HepG2 (cell line): Measurements from ENCODE around the gene IL2RG. TPM values are rescaled to one million over a fixed set of nuclear protein-coding genes. Genes with fewer than 3 reads are reported as not detected.

Experiments
- ATAC-seq: fragments of 200-7000 bp; cut with Tn5 transposase; 3 replicates; pipeline ENCODE4 v1.9.1; 2020; ENCODE audit warnings: mild to moderate bottlenecking, moderate library complexity
- BruUV-seq: library from RNA; stranded (reverse); fragments of 400-500 nt; replicated peaks from 2 replicates; lab custom pipeline; 2021; lab: Mats Ljungman, UMichigan
- CTCF ChIA-PET: fragments of 300-600 bp; formaldehyde crosslinking; extraction: SDS; loops from one replicate; lab custom pipeline; 2021; ENCODE audit warnings: low total read pairs, inconsistent platforms, low intra/inter-chr PET ratio; lab: Yijun Ruan, JAX
- POLR2A ChIA-PET: fragments of 350-600 bp; sonication (Branson Sonifier 250); formaldehyde crosslinking; loops from one replicate; lab custom pipeline; 2020; ENCODE audit warnings: antibody characterized with exemption, inconsistent platforms; lab: Yijun Ruan, JAX
- DNase-seq: peaks from one replicate; pipeline ENCODE4 v3.0.0-alpha.2; 2015; ENCODE audit warnings: low spot score
- FAIRE-seq: peaks from 3 replicates; lab custom pipeline; 2011; peaks lifted over from hg19 to GRCh38; lab: Jason Lieb, UNC
- H2AFZ ChIP-seq: one replicate; pipeline ENCODE4 v1.6.1; 2011; ENCODE audit warnings: low read length, inconsistent platforms
- H3K27ac ChIP-seq: fragments of 300-600 bp; 3 replicates; pipeline ENCODE4 v1.8.0; 2011; ENCODE audit warnings: mixed run types, mild to moderate bottlenecking, mixed read lengths, low read length, inconsistent platforms; ENCODE audit not compliant: insufficient read depth; ENCODE audit errors: extremely low read length
- H3K27me3 ChIP-seq, 2 experiments: fragments of 200-600 bp in 1 of 2; 2 replicates in 1 of 2; 3 replicates in 1 of 2; pipeline versions ENCODE4 v1.6.0 to v1.8.0; 2011; ENCODE audit warnings: low read length in 2 of 2, mild to moderate bottlenecking in 2 of 2, moderate library complexity in 2 of 2, inconsistent platforms in 1 of 2; ENCODE audit not compliant: insufficient read depth in 2 of 2, control insufficient read depth in 1 of 2
- H3K36me3 ChIP-seq, 2 experiments: fragments of 200-600 bp in 1 of 2; replicated peaks in 1 of 2; 2 replicates in 1 of 2; 3 replicates in 1 of 2; pipeline versions ENCODE4 v1.5.1 to v1.8.0; 2011; ENCODE audit warnings: low read length in 2 of 2, inconsistent platforms in 1 of 2; ENCODE audit not compliant: insufficient read depth in 2 of 2, control insufficient read depth in 1 of 2
- H3K4me1 ChIP-seq: 2 replicates; pipeline ENCODE4 v1.5.1; 2012; ENCODE audit warnings: low read length, inconsistent platforms; ENCODE audit not compliant: insufficient read depth
- H3K4me2 ChIP-seq: 2 replicates; pipeline ENCODE4 v1.6.0; 2011; ENCODE audit warnings: low read depth, low read length, inconsistent platforms
- H3K4me3 ChIP-seq, 3 experiments: fragments of 200-600 bp in 1 of 3; sonication (generic), shearing (Covaris generic) in 1 of 3; replicated peaks in 1 of 3; 2 replicates each; pipeline ENCODE4 v1.5.1; 2011 to 2016; ENCODE audit warnings: low read length in 3 of 3, inconsistent platforms in 2 of 3, low read depth in 2 of 3, mild to moderate bottlenecking in 2 of 3, control low read depth in 1 of 3, mixed read lengths in 1 of 3; ENCODE audit not compliant: insufficient read depth in 1 of 3
- H3K79me2 ChIP-seq: one replicate; pipeline ENCODE4 v1.6.1; 2011; ENCODE audit warnings: low read length, inconsistent platforms; ENCODE audit not compliant: insufficient read depth
- H3K9ac ChIP-seq: 2 replicates; pipeline ENCODE4 v1.6.0; 2011; ENCODE audit warnings: mild to moderate bottlenecking, low read depth, low read length, inconsistent platforms; ENCODE audit not compliant: insufficient read depth
- H3K9me3 ChIP-seq: 2 replicates; pipeline ENCODE4 v1.5.1; 2012; ENCODE audit warnings: mild to moderate bottlenecking, low read length
- H4K20me1 ChIP-seq: 2 replicates; pipeline ENCODE4 v1.6.0; 2011; ENCODE audit warnings: inconsistent platforms, mild to moderate bottlenecking, low read length, moderate library complexity; ENCODE audit not compliant: insufficient read depth
- AKAP8 ChIP-seq: sonication (generic); formaldehyde crosslinking; IDR thresholded peaks from 2 replicates; pipeline ENCODE4 v1.5.1; 2020; ENCODE audit warnings: mild to moderate bottlenecking, missing genetic modification reagents
- CHD4 ChIP-seq: fragments of 200-600 bp; sonication (generic); IDR thresholded peaks from 2 replicates; pipeline ENCODE4 v1.7.0; 2017; ENCODE audit warnings: mild to moderate bottlenecking, low read length, borderline replicate concordance
- DR1 ChIP-seq: sonication (generic); formaldehyde crosslinking; IDR thresholded peaks from 2 replicates; pipeline ENCODE4 v1.8.0; 2021; ENCODE audit warnings: mild to moderate bottlenecking, missing genetic modification reagents, inconsistent platforms
- GATA4 ChIP-seq: sonication (generic); IDR thresholded peaks from 2 replicates; pipeline ENCODE4 v1.6.1; 2016; ENCODE audit warnings: antibody characterized with exemption, low read depth, borderline replicate concordance
- KDM6A ChIP-seq: IDR thresholded peaks from 2 replicates; pipeline ENCODE4 v1.6.1; 2016; ENCODE audit warnings: low read depth
- MEF2D ChIP-seq: sonication (generic); formaldehyde crosslinking; IDR thresholded peaks from 2 replicates; pipeline ENCODE4 v1.5.1; 2020; ENCODE audit warnings: mild to moderate bottlenecking, missing genetic modification reagents
- NR3C1 ChIP-seq: sonication (generic); formaldehyde crosslinking; IDR thresholded peaks from 2 replicates; pipeline ENCODE4 v1.4.0; 2020; ENCODE audit warnings: missing genetic modification reagents
- PRPF4 ChIP-seq: fragments of 200-400 bp; formaldehyde crosslinking; IDR thresholded peaks from 2 replicates; pipeline ENCODE4 v1.6.1; 2016; ENCODE audit warnings: low read length, low read depth; ENCODE audit not compliant: poor library complexity, severe bottlenecking
- SIN3B ChIP-seq: fragments of 150-350 bp; IDR thresholded peaks from 2 replicates; pipeline ENCODE4 v1.6.1; 2014; ENCODE audit warnings: low read length
- SP4 ChIP-seq: sonication (generic); formaldehyde crosslinking; IDR thresholded peaks from 2 replicates; pipeline ENCODE4 v1.8.1; 2023; ENCODE audit warnings: mild to moderate bottlenecking, missing genetic modification reagents
- TEAD2 ChIP-seq: sonication (generic); formaldehyde crosslinking; IDR thresholded peaks from 2 replicates; pipeline ENCODE4 v1.9.0; 2021; ENCODE audit warnings: missing genetic modification reagents
- ZBTB14 ChIP-seq: sonication (generic); formaldehyde crosslinking; IDR thresholded peaks from 2 replicates; pipeline ENCODE4 v1.4.0; 2020; ENCODE audit warnings: missing genetic modification reagents
- ZBTB42 ChIP-seq: sonication (generic); formaldehyde crosslinking; IDR thresholded peaks from 2 replicates; pipeline ENCODE4 v1.5.0; 2020; ENCODE audit warnings: mild to moderate bottlenecking, missing genetic modification reagents
- ZKSCAN5 ChIP-seq: sonication (generic); formaldehyde crosslinking; IDR thresholded peaks from 2 replicates; pipeline ENCODE4 v1.5.1; 2020; ENCODE audit warnings: mild to moderate bottlenecking, missing genetic modification reagents
- ZNF101 ChIP-seq: sonication (generic); formaldehyde crosslinking; IDR thresholded peaks from 2 replicates; pipeline ENCODE4 v1.4.0; 2020; ENCODE audit warnings: mild to moderate bottlenecking, low read depth, missing genetic modification reagents, borderline replicate concordance
- ZNF616 ChIP-seq: sonication (generic); formaldehyde crosslinking; IDR thresholded peaks from 2 replicates; pipeline ENCODE4 v1.5.0; 2020; ENCODE audit warnings: low read depth, mild to moderate bottlenecking, missing genetic modification reagents
- ZNF710 ChIP-seq: sonication (generic); formaldehyde crosslinking; IDR thresholded peaks from 2 replicates; pipeline ENCODE4 v1.5.0; 2020; ENCODE audit warnings: mild to moderate bottlenecking, missing genetic modification reagents, borderline replicate concordance
- ZNF891 ChIP-seq: sonication (generic); formaldehyde crosslinking; IDR thresholded peaks from 2 replicates; pipeline ENCODE4 v1.5.0; 2020; ENCODE audit warnings: mild to moderate bottlenecking, missing genetic modification reagents
- whole genome bisulfite sequencing: methylation state at CpG from one replicate; pipeline ENCODE4 v1.1.6; 2017; ENCODE audit warnings: low lambda C conversion rate; 5-methylcytosine and 5-hydroxymethylcytosine counted together
- in situ Hi-C: cut with HindIII; loops from 2 replicates; pipeline ENCODE4 v1.10.0; 2017; ENCODE audit warnings: low pct_unique_long_range_greater_than_20kb; ENCODE audit not compliant: extremely low pct_ligation_motif_present
- intact Hi-C: fragments of 100-400 bp; cut with micrococcal nuclease; formaldehyde crosslinking; loops from one replicate; pipeline ENCODE4 v1.10.0; 2022; ENCODE audit not compliant: unreplicated experiment
- polyA plus RNA-seq, 8 experiments: library from polyadenylated mRNA; depleted of rRNA in 3 of 8; stranded (reverse) in 7 of 8; unstranded in 1 of 8; fragments of >200 nt; fragmentation: Illumina TruSeq in 4 of 8; extraction: Trizol in 4 of 8; gene quantifications; 2 replicates each; pipeline versions ENCODE4 v1.2.1 to v1.2.3, GENCODE V29; 2011 to 2016; ENCODE audit warnings: low read depth in 4 of 8, missing spikeins in 1 of 8, mixed read lengths in 1 of 8; ENCODE audit not compliant: insufficient read depth in 1 of 8
- total RNA-seq, 5 experiments: library from RNA; depleted of rRNA; stranded (reverse); fragments of >200 nt; fragmentation: Illumina TruSeq; extraction: Trizol; gene quantifications; 2 replicates each; pipeline ENCODE4 v1.2.3, GENCODE V29; 2016; ENCODE audit warnings: low read depth in 1 of 5

The IL2RG gene
- total and polyA plus RNA-seq, 2 of the 13 experiments (the other 11 are each of a cell fraction or from before 2014, with no cell fraction given), result 0.98 TPM; not detected in 1

- no peak for TF ChIP-seq ZNF891 (CRISPR knock-in tag)
- no peak for TF ChIP-seq CHD4
- TF ChIP-seq PRPF4, result no peak
- no peak for TF ChIP-seq ZBTB42
- TF ChIP-seq SP4 (CRISPR knock-in tag), result no peak
- no peak for TF ChIP-seq ZNF101 (CRISPR knock-in tag)
- TF ChIP-seq GATA4, result no peak
- no peak for TF ChIP-seq AKAP8 (CRISPR knock-in tag)
- no peak for TF ChIP-seq KDM6A (CRISPR knock-in tag)
- no peak for TF ChIP-seq ZNF616 (CRISPR knock-in tag)
- TF ChIP-seq ZBTB14 (CRISPR knock-in tag), result no peak
- no peak for TF ChIP-seq TEAD2 (CRISPR knock-in tag)
- TF ChIP-seq SIN3B, result no peak
- TF ChIP-seq NR3C1, result no peak
- no peak for TF ChIP-seq MEF2D
- no peak for TF ChIP-seq DR1 (CRISPR knock-in tag)
- TF ChIP-seq ZKSCAN5 (CRISPR knock-in tag), result no peak
- TF ChIP-seq ZNF710, result no peak
- Histone ChIP-seq H3K36me3 (no peaks in the 10 kb centered on the region), H3K79me2 (no peaks in the 10 kb centered on the region), H3K4me2 (no peak overlapping the region), H3K9ac (no peak overlapping the region), H4K20me1 (no peaks in the 10 kb centered on the region), H3K4me1 (0 out of 2 replicates have a peak, but pooled peaks cover 6% of the 10 kb centered on the region), H3K27ac (no peak overlapping the region), H3K9me3 (no peaks in the 10 kb centered on the region), H3K4me3 (no peak overlapping the region), H2AFZ (no peak overlapping the region), H3K27me3 (no peaks in the 10 kb centered on the region; a peak in 1 of 5 replicates)
- 66% methylated on average over 4 of the region's 6 CpGs for WGBS
- intact Hi-C loops, result no loop called here
- no peak for ATAC-seq
- in situ Hi-C loops, result no loop called here
- BruUV-seq, result no TSS peak
- no peak for DNase-seq
- ChIA-PET POLR2A (no interaction called here), CTCF (no interaction called here)
- no peak for FAIRE-seq
Observed at GRCh38 chrX:71158603-71159002, 47.2 kb upstream of the IL2RG start.
